Measurements from ENCODE around the gene CEP76. TPM values are rescaled to one million over a fixed set of nuclear protein-coding genes. Genes with fewer than 3 reads are reported as not detected.

CEP76 gene, protein sequence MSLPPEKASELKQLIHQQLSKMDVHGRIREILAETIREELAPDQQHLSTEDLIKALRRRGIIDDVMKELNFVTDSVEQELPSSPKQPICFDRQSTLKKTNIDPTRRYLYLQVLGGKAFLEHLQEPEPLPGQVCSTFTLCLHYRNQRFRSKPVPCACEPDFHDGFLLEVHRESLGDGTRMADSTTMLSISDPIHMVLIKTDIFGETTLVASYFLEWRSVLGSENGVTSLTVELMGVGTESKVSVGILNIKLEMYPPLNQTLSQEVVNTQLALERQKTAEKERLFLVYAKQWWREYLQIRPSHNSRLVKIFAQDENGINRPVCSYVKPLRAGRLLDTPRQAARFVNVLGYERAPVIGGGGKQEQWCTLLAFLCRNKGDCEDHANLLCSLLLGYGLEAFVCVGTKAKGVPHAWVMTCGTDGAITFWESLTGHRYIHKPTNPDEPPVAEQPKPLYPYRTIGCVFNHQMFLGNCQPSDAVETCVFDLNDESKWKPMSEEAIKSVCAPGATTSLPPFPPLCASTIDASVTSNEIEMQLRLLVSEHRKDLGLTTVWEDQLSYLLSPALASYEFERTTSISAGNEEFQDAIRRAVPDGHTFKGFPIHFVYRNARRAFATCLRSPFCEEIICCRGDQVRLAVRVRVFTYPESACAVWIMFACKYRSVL
- total RNA-seq (2021; ENCODE audit: unreplicated experiment) (12.9 TPM), Bru-seq, nascent RNA (percentile 73 among the genes with signal in this experiment), BruChase-seq, experiment 1, labeled RNA remaining after a 2-hour chase (percentile 59 among the genes with signal in this experiment), BruChase-seq, experiment 2, labeled RNA remaining after a 6-hour chase (percentile 62 among the genes with signal in this experiment)
- 6.2 TPM for polyA plus RNA-seq (2012; ENCODE audit: insufficient read length)
- long read RNA-seq, transcript CEP76-201 (12 exons, 2,939 nt) = major isoform, 16 of 33 reads
- long read RNA-seq, partial matches to known transcripts = 4 of 33 reads
- long read RNA-seq, other reads (novel, unspliced or antisense) = 10 of 33 reads

DNA sequence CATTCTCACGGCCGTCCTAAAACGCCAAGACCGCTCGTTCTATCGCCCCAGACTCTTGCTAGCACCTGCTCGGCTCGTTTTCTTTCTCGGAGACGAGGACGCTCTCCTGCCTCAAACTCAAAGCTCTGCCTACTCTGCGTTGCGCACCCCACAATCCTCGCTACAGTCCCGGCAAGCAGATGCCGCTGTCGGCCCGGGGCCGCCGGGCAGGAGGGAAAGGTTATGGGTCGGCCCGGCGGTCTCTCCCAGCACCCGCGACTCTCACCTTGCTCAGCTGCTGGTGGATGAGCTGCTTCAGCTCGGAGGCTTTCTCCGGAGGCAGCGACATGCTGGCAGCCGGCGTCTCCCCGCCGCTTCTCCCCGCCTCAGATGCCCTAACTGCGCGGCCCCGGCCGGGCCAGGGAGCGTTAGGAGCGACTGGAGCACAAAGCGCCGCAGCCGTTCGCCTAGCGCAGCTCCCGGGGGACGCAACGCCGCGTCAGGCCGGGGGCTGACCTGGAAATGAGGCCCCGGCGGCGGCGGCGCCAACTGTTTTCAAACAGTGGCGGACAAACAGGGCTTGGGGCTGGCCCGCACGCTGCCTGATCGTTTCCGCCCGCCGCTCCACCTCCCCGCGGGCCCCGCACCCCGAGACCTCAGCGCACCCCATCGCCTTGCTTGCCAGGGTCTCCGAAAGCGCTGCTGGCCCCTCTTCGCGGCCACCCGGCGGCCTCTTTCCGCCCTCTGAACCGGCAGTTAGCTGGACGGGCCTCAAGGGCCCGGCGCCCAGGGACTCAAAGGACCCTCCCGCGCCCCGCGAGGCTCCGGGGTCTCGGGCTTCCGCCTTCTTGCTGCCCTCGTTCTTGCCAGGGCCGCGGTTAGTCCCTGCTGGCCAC lies at the start of gene CEP76, which contains the start of gene PSMG2:
Gene CEP76 (minus strand): TSS at position 503 of the 875 bp plus-strand sequence. CDS start 175 bp downstream, at position 328.
Gene PSMG2 (plus strand): TSS at position 822 of the 875 bp plus-strand sequence. CDS start 66 bp downstream, outside the sequence.
- Histone ChIP-seq H3K4me3 (ENCODE audit: low read depth in 2 of 2, low read length in 2 of 2) (peak within 1 kb of the TSS; percentile 96 to 97), H3K9me3 (ENCODE audit: control insufficient read depth, insufficient read depth, low read depth, low read length) (no peaks in the 10 kb centered on the region), H3K27me3 (ENCODE audit: control insufficient read depth, insufficient read depth, low read length) (no peaks in the 10 kb centered on the region), H3K4me1 (ENCODE audit: control insufficient read depth, insufficient read depth, low read length) (peaks cover 18% of the 10 kb centered on the region), H3K27ac (ENCODE audit: low read length) (peak within 1 kb of the TSS; percentile 99), H3K36me3 (ENCODE audit: control insufficient read depth, insufficient read depth, low read length) (peaks cover 22% of the 10 kb centered on the region)
- POLR2A ChIA-PET = interaction anchor here (0.5 to 0.6 kb wide), 4 partner anchors 13 to 1186 kb away, joined by 3 to 6 read pairs (median 4); no protein-coding TSS in a partner anchor
- in situ Hi-C loops (cut with HindIII; ENCODE audit: low pct_unique_long_range_greater_than_20kb, low sequenced_read_pairs) (no loop called here), intact Hi-C loops (cut with micrococcal nuclease; ENCODE audit: unreplicated experiment) (no loop called here)
- DNase-seq (ENCODE audit: low read depth, low spot score) (no peak), ATAC-seq (peak; percentile 96)
- CTCF ChIA-PET = no interaction called here
- no TSS peak for BruUV-seq (replicated peaks)
- TF ChIP-seq, protein P1, sequence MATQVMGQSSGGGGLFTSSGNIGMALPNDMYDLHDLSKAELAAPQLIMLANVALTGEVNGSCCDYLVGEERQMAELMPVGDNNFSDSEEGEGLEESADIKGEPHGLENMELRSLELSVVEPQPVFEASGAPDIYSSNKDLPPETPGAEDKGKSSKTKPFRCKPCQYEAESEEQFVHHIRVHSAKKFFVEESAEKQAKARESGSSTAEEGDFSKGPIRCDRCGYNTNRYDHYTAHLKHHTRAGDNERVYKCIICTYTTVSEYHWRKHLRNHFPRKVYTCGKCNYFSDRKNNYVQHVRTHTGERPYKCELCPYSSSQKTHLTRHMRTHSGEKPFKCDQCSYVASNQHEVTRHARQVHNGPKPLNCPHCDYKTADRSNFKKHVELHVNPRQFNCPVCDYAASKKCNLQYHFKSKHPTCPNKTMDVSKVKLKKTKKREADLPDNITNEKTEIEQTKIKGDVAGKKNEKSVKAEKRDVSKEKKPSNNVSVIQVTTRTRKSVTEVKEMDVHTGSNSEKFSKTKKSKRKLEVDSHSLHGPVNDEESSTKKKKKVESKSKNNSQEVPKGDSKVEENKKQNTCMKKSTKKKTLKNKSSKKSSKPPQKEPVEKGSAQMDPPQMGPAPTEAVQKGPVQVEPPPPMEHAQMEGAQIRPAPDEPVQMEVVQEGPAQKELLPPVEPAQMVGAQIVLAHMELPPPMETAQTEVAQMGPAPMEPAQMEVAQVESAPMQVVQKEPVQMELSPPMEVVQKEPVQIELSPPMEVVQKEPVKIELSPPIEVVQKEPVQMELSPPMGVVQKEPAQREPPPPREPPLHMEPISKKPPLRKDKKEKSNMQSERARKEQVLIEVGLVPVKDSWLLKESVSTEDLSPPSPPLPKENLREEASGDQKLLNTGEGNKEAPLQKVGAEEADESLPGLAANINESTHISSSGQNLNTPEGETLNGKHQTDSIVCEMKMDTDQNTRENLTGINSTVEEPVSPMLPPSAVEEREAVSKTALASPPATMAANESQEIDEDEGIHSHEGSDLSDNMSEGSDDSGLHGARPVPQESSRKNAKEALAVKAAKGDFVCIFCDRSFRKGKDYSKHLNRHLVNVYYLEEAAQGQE (IDR thresholded peaks at IDR 0.05; ENCODE audit: insufficient read depth in 1 of 2, low read depth in 2 of 2, low read length in 1 of 2) = no peak
- TF ChIP-seq, protein P2, sequence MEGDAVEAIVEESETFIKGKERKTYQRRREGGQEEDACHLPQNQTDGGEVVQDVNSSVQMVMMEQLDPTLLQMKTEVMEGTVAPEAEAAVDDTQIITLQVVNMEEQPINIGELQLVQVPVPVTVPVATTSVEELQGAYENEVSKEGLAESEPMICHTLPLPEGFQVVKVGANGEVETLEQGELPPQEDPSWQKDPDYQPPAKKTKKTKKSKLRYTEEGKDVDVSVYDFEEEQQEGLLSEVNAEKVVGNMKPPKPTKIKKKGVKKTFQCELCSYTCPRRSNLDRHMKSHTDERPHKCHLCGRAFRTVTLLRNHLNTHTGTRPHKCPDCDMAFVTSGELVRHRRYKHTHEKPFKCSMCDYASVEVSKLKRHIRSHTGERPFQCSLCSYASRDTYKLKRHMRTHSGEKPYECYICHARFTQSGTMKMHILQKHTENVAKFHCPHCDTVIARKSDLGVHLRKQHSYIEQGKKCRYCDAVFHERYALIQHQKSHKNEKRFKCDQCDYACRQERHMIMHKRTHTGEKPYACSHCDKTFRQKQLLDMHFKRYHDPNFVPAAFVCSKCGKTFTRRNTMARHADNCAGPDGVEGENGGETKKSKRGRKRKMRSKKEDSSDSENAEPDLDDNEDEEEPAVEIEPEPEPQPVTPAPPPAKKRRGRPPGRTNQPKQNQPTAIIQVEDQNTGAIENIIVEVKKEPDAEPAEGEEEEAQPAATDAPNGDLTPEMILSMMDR (IDR thresholded peaks at IDR 0.05) = no peak
- TF ChIP-seq TCF7L2 (IDR thresholded peaks at IDR 0.05; ENCODE audit: low read depth, low read length) (peak; percentile 76), POLR2AphosphoS5 (IDR thresholded peaks at IDR 0.05; ENCODE audit: low read depth, low read length) (peak; percentile 84), SIN3A (IDR thresholded peaks at IDR 0.05; ENCODE audit: borderline replicate concordance, insufficient read depth, low read depth, low read length) (peak; percentile 40; the same call in 1 of the 2 replicates)

DNA sequence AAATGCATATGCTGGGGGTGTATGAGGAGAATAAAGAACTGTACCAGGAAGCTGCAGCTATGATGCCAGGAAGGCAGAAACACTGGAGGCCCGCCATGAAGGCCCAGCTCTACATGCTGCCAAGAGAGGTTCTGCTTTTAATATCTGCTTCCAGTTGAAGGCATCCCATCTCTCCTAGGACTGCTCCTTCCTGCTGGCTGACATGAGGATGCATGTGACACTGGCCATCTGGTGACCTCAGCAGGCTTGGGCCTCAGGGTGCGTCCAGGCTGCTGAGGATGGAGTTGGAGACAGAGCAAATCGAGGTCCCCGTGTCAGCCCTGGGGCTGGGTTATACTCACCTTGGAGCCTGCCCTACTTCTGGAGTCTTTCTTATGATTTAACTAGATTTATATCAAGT lies 49.4 kb upstream of the CEP76 start:
- ChIA-PET CTCF (no interaction called here), POLR2A (no interaction called here)
- Histone ChIP-seq H3K4me3 (ENCODE audit: low read depth in 2 of 2, low read length in 2 of 2) (no peak overlapping the region), H3K27ac (ENCODE audit: low read length) (no peak overlapping the region), H3K4me1 (ENCODE audit: control insufficient read depth, insufficient read depth, low read length) (peaks cover 4% of the 10 kb centered on the region; the same call in 1 of the 2 replicates), H3K36me3 (ENCODE audit: control insufficient read depth, insufficient read depth, low read length) (no peaks in the 10 kb centered on the region), H3K27me3 (ENCODE audit: control insufficient read depth, insufficient read depth, low read length) (no peaks in the 10 kb centered on the region), H3K9me3 (ENCODE audit: control insufficient read depth, insufficient read depth, low read depth, low read length) (no peaks in the 10 kb centered on the region)
- TF ChIP-seq, protein P2 (IDR thresholded peaks at IDR 0.05) = no peak
- intact Hi-C loops (cut with micrococcal nuclease; ENCODE audit: unreplicated experiment) (no loop called here), in situ Hi-C loops (cut with HindIII; ENCODE audit: low pct_unique_long_range_greater_than_20kb, low sequenced_read_pairs) (no loop called here)
- BruUV-seq (replicated peaks) = no TSS peak
- ATAC-seq = no peak
- DNase-seq (ENCODE audit: low read depth, low spot score) = no peak
